Sigmoid colon (tissue), 4 donors: Measurements from ENCODE around the gene BCAT1.

ENCODE experiments used
- CTCF ChIP-seq, 4 experiments: fragments of 450-650 bp in 3 of 4; fragments of 200-600 bp in 1 of 4; IDR thresholded peaks; one replicate each; pipeline ENCODE4 v1.5.1; 2016 to 2019; ENCODE audit warnings: antibody characterized with exemption in 4 of 4, mild to moderate bottlenecking in 3 of 4, moderate library complexity in 2 of 4
- EP300 ChIP-seq, 4 donors: sonication (generic); formaldehyde crosslinking; IDR thresholded peaks; one replicate each; pipeline ENCODE4 v1.6.1; 2017; ENCODE audit warnings: antibody characterized with exemption in 4 of 4

GRCh38 chr12:24937553-24938244 is 11.2 kb downstream of the BCAT1 start:
- TF ChIP-seq EP300 (IDR thresholded peaks at IDR 0.05) (no peak), CTCF (IDR thresholded peaks at IDR 0.05) (no peak)
